GM18498 (cell line): ENCODE results near the gene BTBD9.

ENCODE experiments used
- ATAC-seq: cut with Tn5 transposase; IDR thresholded peaks from one replicate; pipeline ENCODE4 v1.9.1; 2021; ENCODE audit warnings: mild to moderate bottlenecking, moderate library complexity; ENCODE audit not compliant: unreplicated experiment

The BTBD9 gene

DNA sequence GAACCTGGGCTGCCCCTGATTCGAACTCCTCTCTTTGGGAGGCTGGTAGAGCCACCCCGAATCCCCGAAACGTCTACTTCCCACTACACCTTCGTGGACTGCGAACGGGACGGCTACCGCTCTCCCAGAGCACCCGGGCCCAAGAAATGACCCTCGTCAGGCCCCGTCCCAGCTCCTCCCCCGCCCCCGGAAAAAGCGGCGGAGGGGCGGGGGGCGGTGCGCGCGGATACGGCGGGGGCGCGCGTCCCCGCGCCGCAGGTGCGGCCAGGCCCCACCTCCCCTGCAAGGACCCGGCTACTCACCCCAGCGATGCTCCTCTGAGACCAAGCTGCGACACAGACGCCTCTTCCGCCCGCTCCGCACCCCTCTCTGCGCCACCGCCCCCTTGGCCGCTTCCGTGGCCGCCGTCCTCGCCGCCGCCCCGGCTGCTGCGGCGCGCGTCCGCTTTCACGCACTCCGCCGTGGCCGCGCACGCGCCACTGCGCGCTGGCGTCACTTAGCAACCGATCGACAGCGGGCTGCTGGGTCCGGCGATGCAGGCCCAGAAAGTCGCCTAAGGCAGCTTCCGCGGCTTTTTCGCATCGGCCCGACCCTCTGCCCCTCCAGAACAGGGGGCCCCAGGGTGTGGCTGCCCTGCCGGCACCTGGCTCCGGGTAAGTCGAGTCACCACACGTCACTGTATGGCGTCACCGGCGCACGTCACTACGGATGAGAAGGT is at the start of gene BTBD9:
BTBD9 (minus strand) TSS at position 432 of the 718 bp plus-strand sequence.
- peak; percentile 87 for ATAC-seq

DNA sequence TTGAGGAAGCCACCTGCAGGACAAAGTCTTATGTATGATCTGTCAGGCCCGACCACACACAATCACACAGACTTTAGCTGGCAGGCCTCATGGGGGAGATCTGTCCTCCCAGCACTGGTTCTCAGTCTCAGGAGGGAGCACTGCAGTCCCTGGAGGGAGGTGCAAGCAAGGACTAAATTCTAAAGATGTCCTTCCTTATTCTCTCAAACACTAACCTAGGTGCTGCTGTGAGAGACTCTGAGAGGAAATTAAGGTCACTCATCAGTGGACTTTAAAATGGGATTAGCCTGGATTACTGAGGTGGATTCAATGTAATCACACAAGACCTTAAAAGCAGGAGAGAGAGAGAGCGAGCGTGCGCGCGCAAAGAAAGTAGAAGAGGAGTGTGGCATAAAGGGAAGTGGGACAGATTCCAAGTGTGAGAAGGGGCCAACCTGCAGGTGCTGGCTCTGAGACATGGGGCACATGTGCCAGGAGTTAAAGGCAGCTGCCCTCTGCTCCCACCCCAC is 48.9 kb upstream of the BTBD9 start:
- ATAC-seq = no peak

DNA sequence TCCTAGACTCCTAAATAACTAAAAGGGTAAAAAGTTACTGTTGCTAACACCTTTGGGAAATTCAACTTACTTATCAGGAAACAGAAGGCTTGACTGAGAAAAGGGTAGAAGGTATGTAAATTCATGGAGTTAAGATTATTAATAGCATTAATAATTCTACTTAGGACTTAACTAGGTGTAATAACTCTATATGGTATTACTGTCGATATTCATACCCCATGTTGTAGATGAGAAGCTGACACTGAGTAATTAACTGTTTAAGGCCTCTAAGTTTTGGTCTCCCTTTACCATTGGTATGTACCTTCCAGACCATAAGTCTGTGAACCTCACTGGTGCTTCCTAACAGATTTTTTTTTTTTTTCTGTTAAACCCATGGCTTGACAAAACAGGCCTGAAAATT is 47.8 kb upstream of the BTBD9 start:
- ATAC-seq = no peak

DNA sequence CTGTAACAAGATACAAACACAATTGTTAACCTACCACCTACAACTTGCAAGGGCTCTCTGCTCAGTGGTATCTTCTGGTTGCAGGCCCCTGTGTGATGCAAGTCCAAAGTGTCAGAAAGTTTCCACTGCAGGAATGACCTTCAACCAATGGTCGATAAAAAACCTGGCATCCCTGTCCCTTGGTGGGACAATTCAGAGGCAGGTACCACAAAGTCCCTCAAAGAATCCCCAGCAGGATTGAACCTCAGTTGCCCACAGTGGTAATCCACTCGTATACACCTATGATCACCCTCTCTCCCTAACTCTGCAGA is 47.3 kb upstream of the BTBD9 start:
- ATAC-seq = no peak

DNA sequence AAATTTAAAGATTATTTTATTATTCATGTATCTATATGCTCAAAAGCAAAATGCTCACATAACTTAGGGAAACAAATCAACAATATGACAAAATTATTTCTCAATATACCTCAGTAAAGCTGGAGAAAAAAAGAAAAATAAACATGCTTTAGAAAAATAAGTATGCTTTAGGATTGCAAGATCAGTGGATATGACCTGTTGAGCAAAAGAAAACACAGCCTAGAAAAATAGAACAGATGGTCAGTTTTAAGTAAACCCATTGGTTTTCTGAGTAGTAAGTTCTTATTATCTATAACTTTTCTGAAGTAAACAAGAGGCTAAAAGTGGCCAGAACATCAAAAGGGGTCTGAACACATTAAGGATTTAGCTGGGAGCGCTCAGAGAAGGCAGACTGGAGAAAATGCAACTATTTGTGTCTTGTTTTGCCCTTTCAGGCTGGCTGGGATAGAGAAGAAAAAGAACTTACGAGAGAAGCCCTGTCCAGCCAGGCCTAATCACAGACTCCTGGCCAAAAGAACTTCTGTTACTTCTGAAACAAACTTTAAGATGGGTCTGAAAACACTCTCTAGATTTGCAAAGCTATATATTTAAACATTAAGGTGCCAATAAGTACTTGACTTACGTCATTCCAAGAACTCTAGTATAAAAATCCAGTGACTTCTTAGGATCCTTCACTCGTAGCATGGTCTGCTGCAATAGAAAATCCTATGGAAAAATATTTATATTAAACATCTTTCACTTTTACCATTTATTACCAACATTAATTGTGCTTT is 46.7 kb upstream of the BTBD9 start:
- no peak for ATAC-seq

DNA sequence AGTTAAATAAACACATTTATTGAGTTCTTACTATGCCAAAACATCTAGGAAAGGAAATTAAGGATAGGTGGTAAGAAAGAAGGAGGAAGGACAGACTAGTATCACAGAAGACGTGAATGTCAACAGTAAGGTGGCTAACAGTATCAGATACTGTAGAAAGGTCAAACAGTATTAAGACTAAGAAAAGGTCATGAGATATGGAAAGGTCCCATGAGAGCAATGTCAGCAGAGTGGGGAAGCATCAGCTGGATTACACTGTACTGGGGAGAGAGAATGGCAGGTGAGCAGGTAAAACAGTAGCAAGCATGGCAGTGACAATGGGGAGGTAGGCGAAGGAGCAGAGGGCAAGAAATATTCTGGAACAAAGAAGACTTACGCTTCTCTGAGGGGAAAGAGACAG is 45.2 kb upstream of the BTBD9 start:
- no peak for ATAC-seq

DNA sequence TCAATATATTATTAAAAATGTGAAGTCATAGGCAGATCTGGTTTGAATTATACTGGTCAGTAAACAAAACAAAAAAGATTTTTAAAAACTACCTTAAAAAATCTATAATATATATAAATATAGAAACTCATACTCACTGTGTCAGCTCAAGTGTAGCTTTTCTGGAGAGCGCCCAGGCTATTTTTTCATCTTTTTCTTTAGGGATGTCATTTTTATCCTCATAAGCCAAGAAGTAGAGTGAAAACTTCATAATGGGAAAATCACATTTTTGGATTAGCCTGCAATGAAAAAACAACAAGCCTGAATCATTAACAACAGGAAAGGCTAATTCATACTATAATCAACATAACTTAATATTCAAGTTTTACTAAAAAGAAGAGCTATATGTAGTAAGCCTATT is 44.5 kb upstream of the BTBD9 start:
- ATAC-seq = no peak

DNA sequence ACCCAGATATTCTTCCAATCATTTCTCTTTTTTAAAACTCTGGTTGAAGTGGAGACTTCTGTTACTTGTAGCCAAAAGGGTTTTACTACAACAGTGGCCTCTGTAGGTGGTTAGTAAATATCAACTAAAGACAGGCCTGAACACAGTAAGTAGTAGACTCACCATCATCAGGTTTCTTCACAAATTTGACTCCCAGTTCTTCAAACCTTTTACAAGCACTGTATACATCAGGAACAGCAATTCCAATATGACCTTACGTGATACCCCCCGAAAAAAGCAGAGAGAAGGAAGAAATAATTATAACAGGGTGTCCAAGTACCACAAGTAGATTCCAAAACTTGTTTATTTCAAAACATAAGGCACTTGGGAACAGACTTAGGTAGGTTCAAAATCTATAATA is 42.1 kb upstream of the BTBD9 start:
- ATAC-seq = no peak

DNA sequence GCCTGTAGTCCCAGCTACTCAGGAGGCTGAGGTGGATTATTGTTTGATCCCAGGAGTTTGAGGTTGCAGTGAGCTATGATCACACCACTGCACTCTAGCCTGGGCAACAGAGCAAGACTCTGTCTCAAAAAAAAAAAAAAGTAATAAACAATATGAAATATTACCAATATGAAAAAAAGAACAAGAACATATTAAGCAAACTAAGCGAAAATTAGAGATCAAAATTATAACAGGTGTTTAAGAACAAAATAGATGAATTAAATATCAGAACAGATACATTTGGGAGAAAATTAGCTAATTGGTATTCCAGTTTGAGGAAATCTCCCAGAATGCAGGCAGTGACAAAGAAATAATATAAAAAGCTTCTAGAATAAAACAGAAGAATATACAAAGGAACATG is 39.9 kb upstream of the BTBD9 start:
- ATAC-seq = no peak

DNA sequence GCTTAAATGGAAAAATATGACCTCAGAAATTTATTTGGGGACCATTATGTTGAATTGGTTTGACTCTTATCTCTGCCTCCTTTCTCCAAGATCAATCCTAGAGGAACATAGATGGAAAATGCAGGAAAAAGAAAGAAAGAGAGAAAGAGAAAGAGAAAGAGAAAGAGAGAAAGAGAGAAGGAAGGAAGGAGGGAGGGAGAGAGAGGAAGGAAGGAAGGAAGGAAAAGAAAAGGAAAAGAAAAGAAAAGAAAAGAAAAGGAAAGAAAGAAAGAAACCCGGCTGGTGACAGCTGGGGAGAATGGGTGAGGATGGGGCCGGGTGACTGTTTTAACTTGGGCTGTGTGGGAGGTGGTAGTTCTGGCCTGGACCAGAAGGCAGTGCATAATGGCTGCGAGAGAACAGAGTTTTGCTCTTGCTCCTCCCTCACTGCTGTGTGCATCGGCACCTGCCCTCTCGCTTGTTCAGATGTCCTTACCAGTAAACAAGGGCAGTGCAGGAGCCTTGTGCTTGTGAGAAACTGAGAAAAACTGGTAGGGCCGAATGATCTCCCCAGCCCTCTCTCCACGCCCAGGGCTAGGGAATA is 38.5 kb upstream of the BTBD9 start:
- no peak for ATAC-seq

DNA sequence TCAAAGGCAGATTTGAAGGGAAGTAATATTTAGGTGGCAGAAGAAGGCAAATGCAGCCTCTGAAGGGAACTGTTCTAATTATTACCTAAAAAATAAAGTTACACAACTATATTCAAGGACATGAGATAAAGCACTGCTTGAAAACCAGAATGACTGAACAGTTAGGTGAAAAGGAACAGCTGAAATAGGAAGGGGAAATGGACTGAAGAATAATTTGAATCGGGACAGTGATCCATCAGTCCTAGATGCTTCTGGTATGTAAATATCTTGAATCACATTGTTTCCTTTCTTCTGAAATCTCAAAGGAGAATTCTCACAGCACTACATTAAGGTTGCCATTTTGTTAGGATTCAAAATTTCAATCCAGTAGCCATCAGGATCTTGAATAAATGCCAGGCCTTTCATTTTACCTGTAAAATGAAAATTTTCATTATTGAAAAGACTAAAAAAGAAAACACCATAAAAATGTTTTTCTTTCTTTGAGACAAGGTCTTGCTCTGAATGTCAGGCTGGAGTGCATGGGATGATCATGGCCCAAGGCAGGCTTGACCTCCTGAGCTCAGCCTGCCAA is 37.3 kb upstream of the BTBD9 start:
- no peak for ATAC-seq

DNA sequence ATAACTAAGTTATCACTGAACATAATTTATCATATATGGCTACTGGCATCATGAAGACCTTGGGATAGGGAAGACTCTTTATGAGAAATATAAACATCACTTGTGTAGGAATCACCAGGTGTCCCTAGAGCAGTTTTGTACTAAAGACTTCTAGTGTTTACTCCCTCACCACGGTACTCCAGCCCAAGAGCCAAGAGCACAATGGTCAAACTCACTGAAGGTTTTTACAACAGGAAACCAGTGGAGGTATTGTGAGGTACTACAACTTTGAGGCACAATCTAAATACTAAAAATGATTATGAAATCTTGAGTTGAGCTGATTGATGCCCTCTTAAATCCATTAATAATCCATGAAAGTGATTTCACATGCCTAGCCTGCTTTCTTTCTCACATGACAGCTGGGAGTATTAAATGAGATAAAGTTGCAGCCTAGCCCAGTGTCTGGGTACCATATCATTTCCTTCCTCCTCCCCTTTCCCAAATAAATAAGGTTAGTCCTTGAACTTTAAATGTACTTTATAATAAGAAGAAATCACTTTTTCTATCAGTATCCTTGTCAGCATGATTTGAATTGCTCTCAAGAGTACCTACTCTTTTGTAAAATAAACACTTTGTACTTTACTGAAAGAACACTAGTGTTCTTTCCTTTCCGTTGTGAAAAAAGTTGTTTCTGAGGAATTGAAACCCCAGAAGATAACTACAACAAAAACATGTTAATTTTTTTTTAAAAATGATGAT is 36.7 kb upstream of the BTBD9 start:
- ATAC-seq = no peak

DNA sequence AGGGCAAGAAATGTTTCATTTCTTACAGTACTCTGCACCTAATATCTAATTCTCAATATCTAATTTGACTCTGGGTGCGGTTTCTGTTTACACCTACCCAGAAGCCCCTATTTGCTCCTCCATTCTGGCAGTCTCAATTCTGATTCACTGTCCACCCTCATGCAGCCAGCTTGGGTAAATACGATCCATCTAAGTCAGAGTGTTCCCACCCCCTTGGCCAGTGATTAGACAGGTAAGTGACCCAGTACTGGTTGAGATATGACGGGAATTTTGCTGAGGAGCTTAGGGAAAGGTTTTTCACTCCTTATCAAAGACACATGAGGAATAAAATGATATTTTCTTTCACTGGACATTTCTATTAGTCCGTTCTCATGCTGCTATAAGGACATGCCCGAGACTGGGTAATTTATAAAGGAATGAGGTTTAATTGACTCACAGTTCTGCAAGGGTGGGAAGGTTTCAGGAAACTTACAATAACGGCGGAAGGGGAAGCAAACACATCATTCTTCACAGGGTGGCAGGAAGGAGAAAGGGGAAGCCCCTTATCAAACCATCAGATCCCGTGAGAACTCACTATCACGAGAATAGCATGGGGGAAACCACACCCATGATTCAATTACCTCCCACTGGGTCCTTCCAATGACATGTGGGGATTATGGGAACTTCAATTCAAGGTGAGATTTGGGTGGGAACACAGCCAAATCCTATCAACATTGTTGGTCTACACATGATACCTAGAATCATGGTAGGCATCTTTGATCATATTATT is 33.9 kb upstream of the BTBD9 start:
- no peak for ATAC-seq

DNA sequence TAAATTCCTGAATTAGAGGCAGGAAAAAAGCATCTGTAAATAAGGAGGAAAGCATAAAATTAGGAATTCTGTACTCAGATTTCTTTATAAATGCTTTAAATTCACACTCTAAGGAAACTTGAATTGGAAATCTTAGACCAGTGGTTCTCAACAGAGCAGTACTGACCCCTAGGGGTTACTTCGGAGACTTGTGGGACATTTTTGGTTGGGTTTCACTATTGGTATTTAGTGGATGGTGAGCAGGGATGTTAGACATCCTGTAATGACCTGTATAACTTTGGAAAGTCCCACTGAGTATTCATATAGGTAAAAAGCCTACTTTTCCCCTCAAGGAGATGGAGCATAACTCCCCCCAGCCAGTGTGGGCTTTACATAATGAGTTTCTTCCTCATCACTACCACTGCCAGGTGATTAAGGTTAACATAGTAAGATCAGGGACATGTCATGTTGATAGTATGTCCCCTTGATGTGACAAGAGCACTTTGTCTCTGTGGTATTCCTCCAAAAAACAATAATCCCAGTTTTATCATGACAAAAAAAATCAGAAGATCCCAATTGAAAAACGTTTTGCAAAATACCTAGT is 32.2 kb upstream of the BTBD9 start:
- ATAC-seq = peak; percentile 81

DNA sequence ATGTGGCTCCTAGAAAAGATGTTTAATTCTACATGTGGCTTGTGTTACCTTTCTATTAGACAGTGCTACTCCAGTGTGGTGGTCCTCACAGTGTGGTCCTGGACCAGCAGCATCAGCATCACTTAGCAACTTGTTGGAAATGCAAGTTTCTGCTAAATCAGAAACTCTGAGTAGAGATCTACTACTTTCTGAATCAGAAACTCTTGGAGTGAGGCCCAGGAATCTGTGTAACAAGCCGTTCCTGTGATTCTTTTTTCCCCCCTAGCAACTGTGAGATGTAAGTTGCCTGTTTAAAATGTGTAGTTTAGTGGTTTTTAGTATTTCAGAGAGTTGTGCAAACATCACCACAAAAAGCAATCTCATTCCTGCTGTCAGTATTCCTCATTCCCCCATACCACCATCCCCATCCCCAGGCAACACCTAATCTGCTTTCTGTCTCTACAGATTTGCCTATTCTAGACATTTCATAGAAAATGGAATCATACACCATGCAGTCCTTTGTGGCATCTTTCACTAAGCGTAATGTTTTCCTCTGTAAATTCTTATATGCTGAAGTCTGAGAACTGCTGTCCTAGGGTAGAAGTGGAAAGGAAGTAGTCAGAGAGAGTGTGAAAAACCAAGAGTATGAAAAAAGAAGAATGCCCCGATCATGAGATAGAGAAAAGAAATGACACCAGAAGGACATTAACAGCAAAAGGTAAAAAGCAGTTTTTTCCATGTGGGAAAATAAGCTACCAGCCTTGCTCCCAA is 18.9 kb upstream of the BTBD9 start:
- no peak for ATAC-seq

DNA sequence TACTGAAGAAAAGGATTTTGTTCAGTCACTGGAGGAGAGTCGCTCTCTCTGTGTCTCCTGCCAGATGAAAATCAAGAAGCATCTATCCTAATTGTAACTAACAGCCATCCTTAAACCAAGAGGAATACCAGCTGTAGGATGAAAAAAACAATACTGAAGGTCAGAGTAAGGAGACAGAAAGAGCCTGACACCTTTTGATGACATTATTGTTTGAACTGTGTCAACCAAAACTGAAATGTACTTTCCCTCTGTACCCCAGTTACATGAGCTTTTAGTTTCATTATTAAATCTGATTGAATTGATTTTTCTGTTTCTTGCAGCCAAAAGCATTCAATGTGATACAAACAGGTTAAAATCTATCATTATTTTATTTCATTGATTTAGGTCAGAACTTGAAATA is 17.2 kb upstream of the BTBD9 start:
- ATAC-seq = no peak

DNA sequence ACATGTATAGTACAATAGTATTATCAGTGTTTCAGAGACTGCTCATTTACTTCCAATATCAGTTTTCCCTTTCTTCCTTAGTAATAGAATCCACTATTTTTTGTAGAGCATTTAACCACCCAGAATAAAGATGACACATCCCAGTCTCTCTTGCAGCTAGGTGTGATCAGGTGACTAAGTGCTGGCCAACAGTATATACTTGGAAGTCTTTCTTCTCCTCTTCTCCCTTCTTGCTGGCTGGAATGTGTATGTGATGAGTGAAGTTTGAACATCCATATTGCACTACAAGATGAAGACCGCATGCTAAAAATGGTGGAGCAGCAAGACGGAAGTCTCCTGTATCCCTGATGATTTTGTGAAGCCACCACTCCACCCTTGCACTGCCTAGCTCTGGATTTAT is 14.5 kb upstream of the BTBD9 start:
- no peak for ATAC-seq

DNA sequence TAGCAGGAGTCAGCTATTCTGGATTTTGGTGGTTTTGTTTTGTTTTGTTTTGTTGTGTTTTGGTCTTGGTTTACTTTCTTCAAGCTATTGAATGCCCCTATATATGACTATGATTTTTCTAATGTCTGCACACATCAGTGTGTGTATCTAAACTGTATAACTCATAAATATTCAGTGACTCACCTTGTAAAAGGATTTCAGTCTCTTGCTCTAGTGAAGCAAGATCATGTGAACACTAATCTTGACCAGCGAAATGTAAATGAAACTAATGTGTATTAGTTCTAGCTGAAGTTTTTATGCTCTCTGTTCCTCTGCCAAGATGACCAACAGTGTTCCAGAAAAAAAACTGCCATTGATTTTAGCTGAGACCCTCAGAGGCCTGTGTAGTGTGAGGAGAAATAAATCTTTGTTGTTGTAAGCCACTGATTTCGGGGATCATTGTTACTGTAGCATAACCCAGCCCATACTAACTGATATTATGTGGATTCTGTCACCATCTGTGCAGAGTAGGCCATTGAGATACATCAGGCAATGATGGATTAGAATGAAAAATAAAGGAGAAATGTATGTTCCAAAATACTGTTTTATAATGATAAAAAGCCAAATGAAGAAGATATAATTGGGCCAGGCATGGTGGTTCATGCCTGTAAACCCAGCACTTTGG is 11.5 kb upstream of the BTBD9 start:
- ATAC-seq = no peak
